HG02623 (cell line): ENCODE data around the gene ROR2.

Experiments
- ATAC-seq: cut with Tn5 transposase; IDR thresholded peaks from one replicate; pipeline ENCODE4 v1.9.1; 2021; ENCODE audit warnings: moderate library complexity; ENCODE audit not compliant: unreplicated experiment

Gene ROR2

GRCh38 chr9:91902475-91903125, 47.4 kb downstream of the ROR2 start:
- no peak for ATAC-seq

GRCh38 chr9:91900797-91901177, 49.2 kb downstream of the ROR2 start:
- no peak for ATAC-seq

- no peak for ATAC-seq
Observed at GRCh38 chr9:91900055-91900796, 49.8 kb downstream of the ROR2 start.

- no peak for ATAC-seq
Observed at GRCh38 chr9:91899594-91899993, 50.4 kb downstream of the ROR2 start.

GRCh38 chr9:91899219-91899563, 50.8 kb downstream of the ROR2 start:
- ATAC-seq, result no peak

GRCh38 chr9:91898451-91899218, 51.4 kb downstream of the ROR2 start:
- ATAC-seq, result no peak

- no peak for ATAC-seq
Observed at GRCh38 chr9:91897201-91897600, 52.8 kb downstream of the ROR2 start.

GRCh38 chr9:91896513-91897121, 53.4 kb downstream of the ROR2 start:
- ATAC-seq, result no peak

GRCh38 chr9:91896097-91896496, 53.9 kb downstream of the ROR2 start:
- no peak for ATAC-seq

- ATAC-seq, result no peak
Observed at GRCh38 chr9:91894536-91894935, 55.5 kb downstream of the ROR2 start.

GRCh38 chr9:91894023-91894422, 56.0 kb downstream of the ROR2 start:
- no peak for ATAC-seq

GRCh38 chr9:91891915-91892314, 58.1 kb downstream of the ROR2 start:
- no peak for ATAC-seq

GRCh38 chr9:91890662-91891061, 59.4 kb downstream of the ROR2 start:
- ATAC-seq, result no peak

- ATAC-seq, result no peak
Observed at GRCh38 chr9:91889161-91889911, 60.7 kb downstream of the ROR2 start.

- no peak for ATAC-seq
Observed at GRCh38 chr9:91886414-91887076, 63.5 kb downstream of the ROR2 start.

GRCh38 chr9:91885746-91886413, 64.1 kb downstream of the ROR2 start:
- ATAC-seq, result no peak

GRCh38 chr9:91884696-91885687, 65.0 kb downstream of the ROR2 start:
- ATAC-seq, result no peak

- no peak for ATAC-seq
Observed at GRCh38 chr9:91884153-91884552, 65.9 kb downstream of the ROR2 start.

GRCh38 chr9:91883503-91883902, 66.5 kb downstream of the ROR2 start:
- ATAC-seq, result no peak
